NCI-H748 (cell line): Measurements from ENCODE around the gene FYB1.
"Not testable (repeated sequence)": the region's sequence is repeated elsewhere in the genome, so short reads cannot be mapped to it uniquely, and the experiment has no call there.

Experiments
- DNase-seq: peaks from one replicate; lab custom pipeline; 2025; ENCODE audit not compliant: unreplicated experiment; lab: John Stamatoyannopoulos, UW

Gene FYB1, protein sequence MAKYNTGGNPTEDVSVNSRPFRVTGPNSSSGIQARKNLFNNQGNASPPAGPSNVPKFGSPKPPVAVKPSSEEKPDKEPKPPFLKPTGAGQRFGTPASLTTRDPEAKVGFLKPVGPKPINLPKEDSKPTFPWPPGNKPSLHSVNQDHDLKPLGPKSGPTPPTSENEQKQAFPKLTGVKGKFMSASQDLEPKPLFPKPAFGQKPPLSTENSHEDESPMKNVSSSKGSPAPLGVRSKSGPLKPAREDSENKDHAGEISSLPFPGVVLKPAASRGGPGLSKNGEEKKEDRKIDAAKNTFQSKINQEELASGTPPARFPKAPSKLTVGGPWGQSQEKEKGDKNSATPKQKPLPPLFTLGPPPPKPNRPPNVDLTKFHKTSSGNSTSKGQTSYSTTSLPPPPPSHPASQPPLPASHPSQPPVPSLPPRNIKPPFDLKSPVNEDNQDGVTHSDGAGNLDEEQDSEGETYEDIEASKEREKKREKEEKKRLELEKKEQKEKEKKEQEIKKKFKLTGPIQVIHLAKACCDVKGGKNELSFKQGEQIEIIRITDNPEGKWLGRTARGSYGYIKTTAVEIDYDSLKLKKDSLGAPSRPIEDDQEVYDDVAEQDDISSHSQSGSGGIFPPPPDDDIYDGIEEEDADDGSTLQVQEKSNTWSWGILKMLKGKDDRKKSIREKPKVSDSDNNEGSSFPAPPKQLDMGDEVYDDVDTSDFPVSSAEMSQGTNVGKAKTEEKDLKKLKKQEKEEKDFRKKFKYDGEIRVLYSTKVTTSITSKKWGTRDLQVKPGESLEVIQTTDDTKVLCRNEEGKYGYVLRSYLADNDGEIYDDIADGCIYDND

DNA sequence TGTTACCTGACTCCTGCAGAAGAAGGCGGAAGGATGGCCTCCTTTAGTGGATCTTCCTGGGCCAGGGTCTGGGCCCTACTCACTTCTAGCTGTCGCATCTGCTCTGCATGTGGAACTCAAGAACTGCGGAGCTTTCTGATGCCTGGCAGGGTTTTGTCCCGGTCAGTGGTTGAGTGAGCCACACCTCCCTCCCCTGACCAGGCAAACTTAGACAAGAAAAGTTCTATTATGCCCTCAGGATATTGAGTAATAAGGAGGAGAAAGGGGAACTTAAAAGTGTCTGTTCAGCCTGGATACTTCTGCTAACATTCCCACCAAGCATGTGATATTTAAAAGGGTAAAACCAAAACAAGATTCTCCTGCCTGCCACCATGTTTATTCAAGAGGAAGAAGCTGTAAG, at the start of gene FYB1:
Gene FYB1 (minus strand): TSS at position 127 of the 400 bp plus-strand sequence. CDS start 16,603 bp downstream, outside the sequence.
- DNase-seq = no peak

GRCh38 chr5:39267186-39267585, 47.8 kb upstream of the FYB1 start:
- DNase-seq = no peak

DNA sequence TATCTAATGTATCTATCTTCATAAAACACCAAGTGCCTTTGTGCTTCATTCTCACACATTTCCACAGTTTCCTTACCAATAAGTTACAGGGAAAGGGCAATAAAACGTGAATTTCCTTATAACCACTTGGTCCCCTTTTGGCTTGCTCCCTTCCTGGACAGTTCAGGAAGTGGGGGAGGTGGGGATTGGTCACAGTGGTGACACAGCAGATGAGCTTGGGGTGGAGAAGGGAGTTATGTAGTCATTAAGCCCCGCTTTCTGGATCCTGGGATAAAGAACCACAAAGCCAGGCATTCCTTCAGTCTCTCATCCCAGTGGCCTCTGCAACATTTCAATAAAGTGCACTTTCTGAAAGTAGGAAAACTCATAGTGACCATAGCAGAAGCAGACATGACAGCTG, 47.1 kb upstream of the FYB1 start:
- no peak for DNase-seq

GRCh38 chr5:39264528-39264927, 45.2 kb upstream of the FYB1 start:
- no peak for DNase-seq

DNA sequence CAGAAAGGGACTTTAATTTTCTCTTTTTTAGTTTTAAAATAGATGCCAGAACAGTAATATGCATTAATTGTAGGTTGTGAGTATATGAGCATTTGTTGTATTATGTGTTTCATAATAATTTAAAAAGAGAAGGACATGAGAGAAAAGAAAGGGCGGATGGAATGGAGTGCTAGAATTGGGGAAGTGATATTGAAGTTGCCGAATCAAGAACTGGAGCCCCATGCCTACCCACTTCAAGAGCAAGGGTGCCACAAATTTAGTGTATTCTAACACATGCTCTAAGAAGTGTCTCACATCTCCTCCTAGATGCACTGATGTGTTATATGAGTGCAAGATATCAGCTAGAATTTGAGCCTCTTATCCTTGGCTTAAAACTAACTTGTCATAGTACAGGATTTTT, 43.6 kb upstream of the FYB1 start:
- no peak for DNase-seq

- no peak for DNase-seq
Measured at GRCh38 chr5:39260095-39260494, 40.7 kb upstream of the FYB1 start.

DNA sequence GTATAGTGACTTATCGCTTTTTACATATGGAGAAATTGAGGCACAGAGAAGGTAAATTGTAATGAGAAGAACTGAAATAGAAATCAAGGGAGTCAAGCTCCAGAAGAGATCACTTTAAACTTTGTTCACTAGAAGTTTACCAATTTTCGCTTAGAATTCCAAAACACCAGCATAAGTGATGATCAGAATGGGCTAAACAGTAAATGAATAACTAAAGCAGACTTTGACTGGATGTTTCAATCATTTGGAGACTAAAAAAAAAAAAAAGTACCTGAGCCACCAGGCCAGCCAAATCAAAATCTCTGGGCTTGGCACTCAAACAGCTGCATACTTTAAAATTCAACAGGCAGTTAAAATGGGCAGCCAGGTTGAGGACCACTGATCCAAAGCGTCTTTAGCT, 38.2 kb upstream of the FYB1 start:
- no peak for DNase-seq

GRCh38 chr5:39256477-39257235, 37.3 kb upstream of the FYB1 start:
- no peak for DNase-seq

- no peak for DNase-seq
Measured at GRCh38 chr5:39255406-39255805, 36.0 kb upstream of the FYB1 start.

DNA sequence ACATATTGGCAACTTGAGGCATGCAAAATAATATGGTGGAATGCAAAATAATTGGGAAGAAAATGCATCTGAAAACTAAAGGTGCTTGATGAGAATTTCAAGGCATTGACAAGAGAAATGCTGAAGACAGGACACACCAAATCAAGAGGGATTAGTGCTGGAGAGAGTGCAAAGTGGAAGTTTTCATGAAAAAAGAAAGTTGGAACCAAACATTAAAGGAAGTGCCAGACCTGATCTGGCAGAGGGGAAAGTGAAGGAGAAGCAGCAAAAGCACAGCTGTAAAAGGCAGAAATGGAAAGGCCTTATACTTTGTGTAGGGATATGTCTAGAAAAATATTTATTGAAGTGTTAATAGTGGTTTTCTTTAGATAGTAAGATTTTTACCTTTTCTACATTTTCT, 35.3 kb upstream of the FYB1 start:
- DNase-seq = no peak

DNA sequence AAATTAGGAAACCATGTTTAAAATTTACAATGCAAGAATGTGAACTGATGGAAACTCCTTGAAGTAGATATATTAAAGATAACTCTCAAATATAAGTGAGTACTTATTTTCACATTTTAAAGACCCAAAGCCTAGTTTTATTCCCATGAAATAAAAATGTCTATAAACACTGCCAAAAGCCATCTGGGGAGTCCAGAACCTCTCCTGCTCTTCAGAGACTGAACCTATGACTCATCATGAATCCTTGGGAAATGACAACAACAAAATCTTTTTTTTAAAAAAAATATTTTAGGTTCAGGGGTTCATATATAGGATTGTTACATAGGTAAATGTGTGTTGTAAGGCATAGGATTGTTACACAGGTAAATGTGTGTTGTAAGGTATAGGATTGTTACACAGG, 33.8 kb upstream of the FYB1 start:
- DNase-seq = no peak

GRCh38 chr5:39249564-39250274, 30.4 kb upstream of the FYB1 start:
- no peak for DNase-seq

DNA sequence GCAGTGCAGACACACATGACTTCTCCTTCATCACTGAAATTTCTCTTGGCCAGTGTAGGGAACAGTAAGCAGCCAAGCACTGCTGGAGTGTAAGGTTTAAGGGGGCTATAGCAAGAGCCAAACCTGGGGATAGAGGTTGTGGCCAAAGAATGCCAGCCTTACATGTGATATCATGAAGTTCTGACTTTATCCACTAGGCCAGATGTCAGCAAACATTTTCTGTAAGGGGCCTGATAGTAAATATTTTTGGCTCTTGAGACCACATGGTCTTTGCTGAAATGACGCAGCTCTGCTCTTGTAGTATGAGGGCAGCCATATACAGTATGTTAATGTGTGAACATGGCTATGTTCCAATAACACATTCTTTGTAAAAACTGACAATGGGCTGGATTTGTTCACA, 29.7 kb upstream of the FYB1 start:
- no peak for DNase-seq

DNA sequence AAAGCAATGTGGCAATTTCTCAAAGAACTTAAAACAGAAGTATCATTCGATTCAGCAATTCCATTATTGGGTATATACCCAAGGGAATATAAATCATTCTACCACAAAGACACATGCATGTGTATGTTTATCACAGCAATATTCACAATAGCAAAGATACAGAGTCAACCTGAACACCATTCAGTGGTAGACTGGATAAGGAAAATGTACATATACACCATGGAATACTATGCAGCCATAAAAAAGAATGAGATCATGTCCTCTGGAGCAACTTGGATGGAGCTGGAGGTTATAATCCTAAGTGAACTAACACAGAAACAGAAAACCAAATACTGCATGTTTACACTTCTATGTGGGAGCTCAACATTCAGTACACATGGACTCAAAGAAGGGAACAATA, 21.4 kb upstream of the FYB1 start:
- no peak for DNase-seq

DNA sequence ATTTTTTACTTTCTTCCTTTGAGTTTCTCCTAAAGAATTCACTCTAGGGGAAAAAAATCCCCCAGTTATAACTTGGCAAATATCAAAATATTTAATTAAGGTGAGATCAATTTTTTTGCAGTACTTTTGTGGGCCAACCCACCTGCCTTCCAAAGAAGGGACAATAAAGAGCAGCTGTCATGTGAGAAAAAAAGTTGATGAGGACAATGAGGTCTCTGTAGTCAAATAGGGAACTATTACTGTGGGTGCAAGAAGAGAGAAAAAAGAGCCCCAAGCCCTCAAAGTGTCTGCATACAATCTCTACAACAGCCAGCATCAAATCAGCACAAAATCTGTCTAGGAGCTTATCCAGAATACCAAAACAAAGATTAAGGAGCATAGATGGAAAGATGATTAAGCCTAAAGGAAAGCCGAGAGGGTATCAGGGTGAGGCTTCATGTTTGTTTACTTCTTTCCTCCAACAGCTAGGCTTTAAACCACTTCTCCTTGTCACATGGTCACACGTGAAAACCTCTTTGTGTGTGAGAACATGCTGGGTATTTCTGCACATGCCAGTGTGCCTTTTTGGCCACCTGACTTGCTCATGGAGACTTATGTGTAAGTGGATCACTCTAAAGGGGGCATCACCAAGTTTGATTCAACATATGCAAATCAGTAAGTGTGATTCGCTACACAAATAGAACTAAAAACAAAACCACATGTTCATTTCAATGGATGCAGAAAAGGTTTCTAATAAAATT, 19.2 kb upstream of the FYB1 start:
- DNase-seq = peak; percentile 42

- DNase-seq = no peak
Measured at GRCh38 chr5:39236718-39237117, 17.4 kb upstream of the FYB1 start.

DNA sequence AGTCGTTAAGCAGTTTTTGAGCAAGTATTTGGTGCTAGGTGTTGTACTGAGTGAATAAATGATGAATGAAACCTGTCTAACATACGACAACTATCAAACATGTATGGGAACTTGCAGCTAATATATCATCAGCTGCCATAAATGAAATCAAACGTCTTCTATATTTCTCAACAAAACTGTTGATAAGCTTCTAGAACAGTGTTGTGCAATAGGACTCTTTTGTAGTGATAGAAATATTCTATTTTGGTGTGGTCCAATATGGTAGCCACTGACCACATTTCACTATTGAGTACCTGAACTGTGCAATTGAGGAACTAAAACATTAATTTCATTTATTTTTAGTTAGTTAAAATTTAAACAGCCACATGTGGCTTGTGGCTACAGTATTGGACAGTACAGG, 16.3 kb upstream of the FYB1 start:
- no peak for DNase-seq

DNA sequence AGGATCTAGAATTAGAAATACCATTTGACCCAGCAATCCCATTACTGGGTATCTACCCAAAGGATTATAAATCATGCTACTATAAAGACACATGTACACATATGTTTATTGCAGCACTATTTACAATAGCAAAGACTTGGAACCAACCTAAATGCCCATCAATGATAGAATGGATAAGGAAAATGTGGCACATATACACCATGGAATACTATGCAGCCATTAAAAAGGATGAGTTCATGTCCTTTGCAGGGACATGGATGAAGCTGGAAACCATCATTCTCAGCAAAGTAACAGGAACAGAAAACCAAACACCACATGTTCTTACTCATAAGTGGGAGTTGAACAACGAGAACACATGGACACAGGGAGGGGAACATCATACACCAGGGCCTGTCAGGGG, 15.1 kb upstream of the FYB1 start:
- DNase-seq = not testable (repeated sequence)

GRCh38 chr5:39233783-39234182, 14.4 kb upstream of the FYB1 start:
- no peak for DNase-seq
